Liver (tissue), 9 donors: ENCODE measurements around the gene INPP5A. TPM values are rescaled to one million over a fixed set of nuclear protein-coding genes. Genes with fewer than 3 reads are reported as not detected.

Experiments
- DNase-seq: peaks from one replicate; pipeline ENCODE4 v3.0.0-alpha.2; 2017; ENCODE audit warnings: low spot score
- H3K27ac ChIP-seq, 2 donors: one replicate each; pipeline ENCODE4 v1.7.0; 2013; ENCODE audit warnings: inconsistent platforms in 2 of 2, low read length in 2 of 2, control low read depth in 1 of 2, low read depth in 1 of 2, mild to moderate bottlenecking in 1 of 2
- H3K27me3 ChIP-seq, 4 donors: one replicate each; pipeline versions ENCODE4 v1.6.1 to v1.7.0; 2013; ENCODE audit warnings: low read length in 3 of 4, inconsistent platforms in 1 of 4, mild to moderate bottlenecking in 1 of 4, moderate library complexity in 1 of 4; ENCODE audit not compliant: control insufficient read depth in 4 of 4, insufficient read depth in 4 of 4
- H3K36me3 ChIP-seq, 4 donors: one replicate each; pipeline versions ENCODE4 v1.6.1 to v1.7.0; 2013; ENCODE audit warnings: low read length in 3 of 4, mild to moderate bottlenecking in 3 of 4, low read depth in 1 of 4, moderate library complexity in 1 of 4; ENCODE audit not compliant: control insufficient read depth in 4 of 4, insufficient read depth in 3 of 4
- H3K4me1 ChIP-seq, 4 donors: one replicate each; pipeline versions ENCODE4 v1.6.1 to v1.7.0; 2013; ENCODE audit warnings: low read length in 3 of 4, mild to moderate bottlenecking in 3 of 4, moderate library complexity in 1 of 4; ENCODE audit not compliant: control insufficient read depth in 4 of 4, insufficient read depth in 4 of 4
- H3K4me3 ChIP-seq, 3 donors: one replicate each; pipeline versions ENCODE4 v1.6.1 to v1.7.0; 2013; ENCODE audit warnings: low read length in 3 of 3, control low read depth in 1 of 3, low read depth in 1 of 3, mild to moderate bottlenecking in 1 of 3
- H3K9ac ChIP-seq, 2 donors: one replicate each; pipeline ENCODE4 v1.7.0; 2013; ENCODE audit warnings: low read length in 2 of 2, mild to moderate bottlenecking in 2 of 2, moderate library complexity in 2 of 2, control low read depth in 1 of 2, low read depth in 1 of 2
- H3K9me3 ChIP-seq, 4 donors: one replicate each; pipeline versions ENCODE4 v1.6.1 to v1.7.0; 2013; ENCODE audit warnings: low read length in 3 of 4; ENCODE audit not compliant: control insufficient read depth in 4 of 4
- ATF3 ChIP-seq: IDR thresholded peaks from 2 replicates; pipeline ENCODE4 v1.6.1; 2016; ENCODE audit warnings: antibody characterized with exemption
- CTCF ChIP-seq: fragments of 150-350 bp; IDR thresholded peaks from 2 replicates; pipeline ENCODE4 v1.5.1; 2017; ENCODE audit warnings: improper control_type of control experiment, low read depth, low read length; ENCODE audit not compliant: missing input control
- EGR1 ChIP-seq, 2 donors: IDR thresholded peaks; 2 replicates each; pipeline ENCODE4 v1.6.1; 2016 to 2018; ENCODE audit warnings: antibody characterized with exemption in 2 of 2, low read depth in 2 of 2
- FOXA1 ChIP-seq: IDR thresholded peaks from 2 replicates; pipeline ENCODE4 v1.6.1; 2016; ENCODE audit warnings: antibody characterized with exemption
- FOXA2 ChIP-seq: IDR thresholded peaks from 2 replicates; pipeline ENCODE4 v1.6.1; 2016; ENCODE audit warnings: antibody characterized with exemption
- GABPA ChIP-seq, 2 donors: IDR thresholded peaks in 1 of 2; conservative IDR thresholded peaks in 1 of 2; 2 replicates each; pipeline ENCODE4 v1.6.1; 2016; ENCODE audit warnings: antibody characterized with exemption in 2 of 2, mild to moderate bottlenecking in 1 of 2, moderate library complexity in 1 of 2
- HNF4A ChIP-seq, 2 donors: conservative IDR thresholded peaks; 2 replicates each; pipeline ENCODE4 v1.6.1; 2016; ENCODE audit warnings: antibody characterized with exemption in 2 of 2, mild to moderate bottlenecking in 2 of 2
- HNF4G ChIP-seq: IDR thresholded peaks from 2 replicates; pipeline ENCODE4 v1.6.1; 2016; ENCODE audit warnings: antibody characterized with exemption
- JUND ChIP-seq, 2 donors: IDR thresholded peaks; 2 replicates each; pipeline ENCODE4 v1.6.1; 2016; ENCODE audit warnings: antibody characterized with exemption in 2 of 2
- MAX ChIP-seq: IDR thresholded peaks from 2 replicates; pipeline ENCODE4 v1.6.1; 2016; ENCODE audit warnings: antibody characterized with exemption
- NR2F2 ChIP-seq: IDR thresholded peaks from 2 replicates; pipeline ENCODE4 v1.6.1; 2016; ENCODE audit warnings: antibody characterized with exemption
- RAD21 ChIP-seq, 2 donors: IDR thresholded peaks; 2 replicates each; pipeline ENCODE4 v1.6.1; 2016; ENCODE audit warnings: antibody characterized with exemption in 2 of 2, mild to moderate bottlenecking in 2 of 2
- REST ChIP-seq: IDR thresholded peaks from 2 replicates; pipeline ENCODE4 v1.6.1; 2016; ENCODE audit warnings: antibody characterized with exemption, mild to moderate bottlenecking
- RXRA ChIP-seq, 2 donors: IDR thresholded peaks; 2 replicates each; pipeline ENCODE4 v1.6.1; 2017 to 2018; ENCODE audit warnings: antibody characterized with exemption in 2 of 2, mild to moderate bottlenecking in 1 of 2
- SP1 ChIP-seq: IDR thresholded peaks from 2 replicates; pipeline ENCODE4 v1.6.1; 2018; ENCODE audit warnings: antibody characterized with exemption, mild to moderate bottlenecking
- TAF1 ChIP-seq: conservative IDR thresholded peaks from 2 replicates; pipeline ENCODE4 v1.6.1; 2016; ENCODE audit warnings: antibody characterized with exemption, mild to moderate bottlenecking
- YY1 ChIP-seq: IDR thresholded peaks from 2 replicates; pipeline ENCODE4 v1.6.1; 2016; ENCODE audit warnings: antibody characterized with exemption, mild to moderate bottlenecking
- ZBTB33 ChIP-seq: IDR thresholded peaks from 2 replicates; pipeline ENCODE4 v1.6.1; 2016; ENCODE audit warnings: antibody characterized with exemption
- WGBS: extraction: QIAGEN DNeasy Blood & Tissue Kit; methylation state at CpG from one replicate; pipeline ENCODE4 v1.1.7; 2013; 5-methylcytosine and 5-hydroxymethylcytosine counted together
- polyA plus RNA-seq, 2 donors: library from polyadenylated mRNA; stranded (reverse) in 1 of 2; unstranded in 1 of 2; fragments of 200-250 nt in 1 of 2; fragments of >200 nt in 1 of 2; fragmentation: Nextera tagmentation in 1 of 2; extraction: Ambion mirVana in 1 of 2; gene quantifications; one replicate each; pipeline versions ENCODE4 v1.2.1 to v1.2.3, GENCODE V29; 2013 to 2015
- total RNA-seq, 2 donors: library from RNA; depleted of rRNA; stranded (reverse); fragments of >200 nt; gene quantifications; one replicate each; pipeline ENCODE4 v1.2.3, GENCODE V29; 2014
- donor health status: healthy.
- donor health status: healthy.
- donor health status: healthy.
- donor health status: healthy.
- donor health status: healthy.

Gene INPP5A
- total and polyA plus RNA-seq, 4 donors: 4.3 to 26.5 (median 10.9) TPM

GRCh38 chr10:132783165-132783939 is 245.8 kb downstream of the INPP5A start:
- no peak overlapping the region for H3K27ac ChIP-seq
- H3K27me3 ChIP-seq: peaks cover 0 to 39% (median 1%) of the 10 kb centered on the region in 4 donors
- DNase-seq: no peak
- H3K36me3 ChIP-seq: peaks cover 6 to 24% (median 13%) of the 10 kb centered on the region in 4 donors
- H3K9me3 ChIP-seq: peaks cover 0 to 10% (median 3%) of the 10 kb centered on the region in 4 donors
- 86% methylated on average over 30 of the region's 30 CpGs for WGBS
- H3K9ac ChIP-seq: no peak overlapping the region
- H3K4me1 ChIP-seq: peaks cover 2 to 19% (median 6%) of the 10 kb centered on the region in 4 donors
- TF ChIP-seq FOXA1: no peak
- no peak for TF ChIP-seq MAX
- no peak for TF ChIP-seq RXRA (IDR thresholded peaks at IDR 0.05)
- TF ChIP-seq GABPA (IDR thresholded peaks at IDR 0.05 in 1 of 2, conservative IDR thresholded peaks at IDR 0.05 in 1 of 2): no peak
- TF ChIP-seq NR2F2: no peak
- TF ChIP-seq JUND (IDR thresholded peaks at IDR 0.05): no peak
- TF ChIP-seq CTCF: no peak
- TF ChIP-seq YY1: no peak
- TF ChIP-seq HNF4G: no peak
- TF ChIP-seq HNF4A (conservative IDR thresholded peaks at IDR 0.05): no peak
- no peak for TF ChIP-seq TAF1
- TF ChIP-seq SP1: no peak
- no peak for TF ChIP-seq RAD21 (IDR thresholded peaks at IDR 0.05)
- no peak for TF ChIP-seq FOXA2
- TF ChIP-seq ATF3: no peak
- TF ChIP-seq EGR1 (IDR thresholded peaks at IDR 0.05; ENCODE audit: low read depth in 2 of 2): no peak
- no peak for TF ChIP-seq ZBTB33
- no peak for TF ChIP-seq REST
- H3K4me3 ChIP-seq: no peak overlapping the region
